Osteocyte (in vitro differentiated cells): ENCODE data around the gene CABLES2. TPM values are rescaled to one million over a fixed set of nuclear protein-coding genes. Genes with fewer than 3 reads are reported as not detected.

ENCODE experiments used
- DNase-seq: peaks from one replicate; pipeline ENCODE4 v3.0.0; 2021; ENCODE audit warnings: mixed read lengths; ENCODE audit not compliant: unreplicated experiment; ENCODE audit errors: extremely low spot score
- H3K27ac Mint-ChIP-seq: one replicate; pipeline ENCODE4 v1.8.0; 2021; ENCODE audit warnings: mild to moderate bottlenecking, mixed read lengths; ENCODE audit not compliant: unreplicated experiment
- H3K27me3 Mint-ChIP-seq: one replicate; pipeline ENCODE4 v1.8.0; 2021; ENCODE audit warnings: mixed read lengths; ENCODE audit not compliant: unreplicated experiment
- H3K36me3 Mint-ChIP-seq: one replicate; pipeline ENCODE4 v1.8.0; 2021; ENCODE audit warnings: mixed read lengths; ENCODE audit not compliant: unreplicated experiment
- H3K4me1 Mint-ChIP-seq: one replicate; pipeline ENCODE4 v1.8.0; 2021; ENCODE audit warnings: mixed read lengths; ENCODE audit not compliant: unreplicated experiment
- H3K4me3 Mint-ChIP-seq: one replicate; pipeline ENCODE4 v1.8.0; 2021; ENCODE audit warnings: mild to moderate bottlenecking, moderate library complexity, mixed read lengths; ENCODE audit not compliant: unreplicated experiment
- H3K9me3 Mint-ChIP-seq: one replicate; pipeline ENCODE4 v1.8.0; 2021; ENCODE audit warnings: mixed read lengths; ENCODE audit not compliant: unreplicated experiment
- CTCF ChIP-seq: fragments of 200-600 bp; sonication (generic); IDR thresholded peaks from 2 replicates; pipeline ENCODE4 v1.5.0; 2021; ENCODE audit warnings: antibody characterized with exemption, mild to moderate bottlenecking, moderate library complexity
- total RNA-seq: library from RNA; stranded (reverse); gene quantifications from 2 replicates; pipeline ENCODE4 v1.2.1, GENCODE V29; 2021

CABLES2 gene
- total RNA-seq, 1 donor from 2014 or later: 8.8 TPM

DNA sequence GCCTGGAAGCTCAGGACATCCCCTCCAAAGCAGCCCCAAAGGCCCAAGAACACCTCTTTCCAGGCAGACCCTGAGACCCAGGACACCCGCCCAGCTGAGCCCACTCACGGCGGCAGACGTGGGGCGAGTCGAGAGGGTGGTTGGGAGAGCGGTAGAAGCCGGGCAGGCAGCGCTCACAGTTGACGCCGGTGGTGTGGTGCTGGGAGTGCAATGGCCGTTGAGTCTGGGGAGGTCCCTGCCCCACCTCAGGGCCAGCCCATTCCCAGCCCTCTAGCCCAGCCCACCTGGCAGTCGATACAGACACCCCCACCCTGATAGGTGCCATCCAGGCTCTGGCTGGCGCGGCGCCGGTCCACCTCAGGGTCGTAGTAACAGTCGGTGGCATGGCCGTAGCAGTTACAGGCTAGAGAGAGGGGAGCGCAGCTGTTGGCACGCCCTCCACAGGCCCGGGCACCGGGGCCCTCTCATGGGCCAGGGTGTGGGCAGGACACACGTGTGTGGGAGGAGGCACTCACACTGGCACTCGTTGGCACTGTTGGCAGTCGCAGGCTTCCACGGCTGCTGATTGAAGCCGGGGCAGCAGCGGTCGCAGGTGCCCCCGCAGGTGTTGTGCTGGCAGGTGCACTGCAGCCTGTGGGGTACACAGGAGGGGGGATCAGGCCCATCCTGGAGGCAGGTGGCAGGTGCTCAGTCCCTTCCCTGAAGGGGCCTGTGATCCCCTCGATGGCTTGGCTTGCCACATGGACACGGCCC, 60.5 kb downstream of the CABLES2 start:
- Mint-ChIP-seq H3K4me3 (no peak overlapping the region), H3K27me3 (no peaks in the 10 kb centered on the region), H3K9me3 (no peaks in the 10 kb centered on the region), H3K4me1 (peaks cover 4% of the 10 kb centered on the region), H3K27ac (no peak overlapping the region), H3K36me3 (peaks cover 26% of the 10 kb centered on the region)
- no peak for TF ChIP-seq CTCF
- no peak for DNase-seq

GRCh38 chr20:62345681-62346370, 61.3 kb downstream of the CABLES2 start:
- no peak overlapping the region for H3K4me3 Mint-ChIP-seq
- DNase-seq: no peak
- H3K4me1 Mint-ChIP-seq: peaks cover 4% of the 10 kb centered on the region
- no peaks in the 10 kb centered on the region for H3K27me3 Mint-ChIP-seq
- H3K36me3 Mint-ChIP-seq: peaks cover 31% of the 10 kb centered on the region
- no peak for TF ChIP-seq CTCF
- H3K9me3 Mint-ChIP-seq: no peaks in the 10 kb centered on the region
- H3K27ac Mint-ChIP-seq: no peak overlapping the region

DNA sequence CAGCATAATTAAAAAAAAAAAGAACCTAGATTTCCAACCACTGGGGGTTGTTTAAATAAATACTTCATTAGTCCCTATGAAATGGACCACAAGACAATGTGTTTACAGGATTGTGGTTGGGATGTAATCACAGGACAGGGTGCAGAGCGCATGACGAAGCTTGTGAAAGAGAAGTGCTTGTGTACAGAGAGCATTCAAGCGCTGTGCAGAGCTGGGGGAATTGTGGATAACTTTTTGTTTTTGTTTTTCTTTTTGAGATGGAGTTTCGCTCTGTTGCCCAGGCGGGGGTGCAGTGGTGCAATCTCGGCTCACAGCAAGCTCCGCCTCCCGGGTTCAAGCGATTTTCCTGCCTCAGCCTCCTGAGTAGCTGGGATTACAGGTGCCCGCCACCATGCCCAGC, 62.3 kb downstream of the CABLES2 start:
- H3K4me1 Mint-ChIP-seq: no peaks in the 10 kb centered on the region
- no peaks in the 10 kb centered on the region for H3K9me3 Mint-ChIP-seq
- H3K4me3 Mint-ChIP-seq: no peak overlapping the region
- H3K27ac Mint-ChIP-seq: no peak overlapping the region
- H3K27me3 Mint-ChIP-seq: no peaks in the 10 kb centered on the region
- no peak for TF ChIP-seq CTCF
- H3K36me3 Mint-ChIP-seq: peaks cover 34% of the 10 kb centered on the region
- no peak for DNase-seq

GRCh38 chr20:62344092-62344491, 63.0 kb downstream of the CABLES2 start:
- peaks cover 37% of the 10 kb centered on the region for H3K36me3 Mint-ChIP-seq
- H3K4me3 Mint-ChIP-seq: no peak overlapping the region
- no peak for DNase-seq
- no peaks in the 10 kb centered on the region for H3K4me1 Mint-ChIP-seq
- TF ChIP-seq CTCF: no peak
- no peaks in the 10 kb centered on the region for H3K9me3 Mint-ChIP-seq
- no peak overlapping the region for H3K27ac Mint-ChIP-seq
- H3K27me3 Mint-ChIP-seq: no peaks in the 10 kb centered on the region

DNA sequence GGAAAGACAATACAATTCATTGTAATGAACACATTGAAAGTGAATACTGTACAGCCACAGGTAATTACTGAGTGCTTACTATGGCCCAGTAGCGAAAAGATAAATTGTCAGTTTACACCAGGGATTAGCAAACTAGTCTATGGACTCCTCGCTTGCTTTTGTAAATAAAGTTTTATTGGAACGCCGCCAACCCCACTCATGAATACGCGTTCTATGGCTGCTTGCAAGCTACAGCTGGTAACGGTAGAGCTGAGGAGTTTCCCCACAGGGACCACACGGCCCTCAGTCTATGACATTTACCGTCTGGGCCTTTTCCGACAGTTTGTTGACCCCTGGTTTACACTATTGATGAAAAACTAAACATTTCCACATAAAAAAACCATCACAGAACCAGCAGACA, 64.2 kb downstream of the CABLES2 start:
- Mint-ChIP-seq H3K27ac (no peak overlapping the region), H3K27me3 (no peaks in the 10 kb centered on the region), H3K9me3 (no peaks in the 10 kb centered on the region), H3K36me3 (peaks cover 35% of the 10 kb centered on the region), H3K4me1 (no peaks in the 10 kb centered on the region), H3K4me3 (no peak overlapping the region)
- DNase-seq: no peak
- no peak for TF ChIP-seq CTCF
